Measurements from ENCODE around the gene CD99. TPM values are rescaled to one million over a fixed set of nuclear protein-coding genes. Genes with fewer than 3 reads are reported as not detected.
"Not testable (repeated sequence)": the region's sequence is repeated elsewhere in the genome, so short reads cannot be mapped to it uniquely, and the experiment has no call there.

The CD99 gene
- total RNA-seq, 1 donor from 2014 or later = 371 TPM

GRCh38 chrX:2765549-2765830 is 74.4 kb downstream of the CD99 start:
- Mint-ChIP-seq H3K27ac (no peak overlapping the region), H3K4me3 (no peak overlapping the region), H3K9me3 (no peaks in the 10 kb centered on the region), H3K4me1 (no peaks in the 10 kb centered on the region), H3K36me3 (ENCODE audit: low read depth) (no peaks in the 10 kb centered on the region), H3K27me3 (peaks cover 2% of the 10 kb centered on the region)
- intact Hi-C loops (cut with micrococcal nuclease) = no loop called here
- no peak for DNase-seq

GRCh38 chrX:2766906-2767305 is 75.8 kb downstream of the CD99 start:
- Mint-ChIP-seq H3K4me1 (no peaks in the 10 kb centered on the region), H3K4me3 (no peak overlapping the region), H3K9me3 (peaks cover 5% of the 10 kb centered on the region), H3K27me3 (peaks cover 6% of the 10 kb centered on the region), H3K27ac (no peak overlapping the region), H3K36me3 (ENCODE audit: low read depth) (no peaks in the 10 kb centered on the region)
- intact Hi-C loops (cut with micrococcal nuclease) = no loop called here
- DNase-seq = no peak

DNA sequence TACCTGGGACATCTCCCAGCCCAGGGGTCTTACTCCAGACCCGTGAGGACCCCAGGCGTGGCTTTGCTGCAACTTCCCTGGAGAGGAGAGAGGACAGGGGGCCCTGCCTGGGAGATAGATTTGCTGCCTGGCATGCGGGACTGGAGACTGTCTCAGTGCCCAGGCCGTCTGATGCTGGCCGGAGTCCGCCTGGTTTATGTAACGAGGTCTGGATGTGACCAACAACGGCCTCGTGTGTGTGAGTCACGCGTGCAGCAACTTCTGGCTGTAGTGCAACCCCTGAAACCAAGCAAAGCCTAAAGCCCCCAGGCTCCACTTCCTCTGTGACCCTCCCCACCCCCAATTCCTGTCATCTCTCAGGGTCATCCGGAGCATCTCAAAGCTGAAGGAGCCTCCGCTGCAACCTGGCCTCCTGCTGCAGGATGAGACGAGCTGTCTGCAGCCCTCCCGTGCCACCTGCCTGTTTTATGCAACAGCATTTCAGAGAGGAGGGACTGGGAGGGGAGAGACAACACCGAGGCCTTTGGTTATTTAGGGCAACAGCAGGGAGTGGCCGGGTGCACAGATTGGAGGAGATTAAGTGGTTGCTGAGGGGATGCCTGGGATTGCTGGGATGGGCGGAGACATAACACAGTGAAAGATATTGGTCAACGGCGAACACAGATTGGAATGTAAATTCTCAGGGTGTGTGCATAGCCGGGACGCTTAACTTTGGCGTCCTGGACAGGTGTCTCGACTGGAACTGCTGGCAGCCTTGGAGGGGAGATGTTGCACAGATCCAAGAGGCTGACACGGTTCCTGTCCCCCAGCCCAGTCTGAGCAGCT is 76.7 kb downstream of the CD99 start:
- H3K36me3 Mint-ChIP-seq (ENCODE audit: low read depth) = no peaks in the 10 kb centered on the region
- intact Hi-C loops (cut with micrococcal nuclease) = no loop called here
- H3K4me1 Mint-ChIP-seq = no peaks in the 10 kb centered on the region
- H3K27ac Mint-ChIP-seq = no peak overlapping the region
- H3K27me3 Mint-ChIP-seq = peaks cover 6% of the 10 kb centered on the region
- H3K4me3 Mint-ChIP-seq = no peak overlapping the region
- DNase-seq = no peak
- H3K9me3 Mint-ChIP-seq = peaks cover 5% of the 10 kb centered on the region

DNA sequence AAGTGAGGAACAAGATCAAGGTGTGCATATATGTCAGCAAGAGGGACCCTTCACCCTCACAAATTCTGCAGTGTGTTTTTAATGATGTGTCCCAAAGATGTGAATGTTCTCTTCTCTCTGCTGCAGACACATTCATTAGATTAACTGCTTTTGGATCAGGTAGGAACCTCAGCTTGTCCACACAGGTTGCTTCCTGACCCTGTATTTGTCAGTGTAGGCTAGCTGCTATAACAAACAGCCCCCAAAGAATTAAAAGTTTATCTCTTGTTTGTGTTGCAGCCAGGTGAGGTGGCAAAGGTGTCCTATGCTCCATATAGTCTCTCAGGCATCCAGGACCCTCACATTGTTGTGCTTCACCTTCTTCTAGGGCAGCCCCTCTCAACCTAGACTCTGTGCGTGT is 78.5 kb downstream of the CD99 start:
- Mint-ChIP-seq H3K4me1 (no peaks in the 10 kb centered on the region), H3K9me3 (peaks cover 5% of the 10 kb centered on the region), H3K27me3 (peaks cover 6% of the 10 kb centered on the region), H3K4me3 (no peak overlapping the region), H3K27ac (no peak overlapping the region), H3K36me3 (ENCODE audit: low read depth) (no peaks in the 10 kb centered on the region)
- intact Hi-C loops (cut with micrococcal nuclease) = no loop called here
- DNase-seq = no peak

DNA sequence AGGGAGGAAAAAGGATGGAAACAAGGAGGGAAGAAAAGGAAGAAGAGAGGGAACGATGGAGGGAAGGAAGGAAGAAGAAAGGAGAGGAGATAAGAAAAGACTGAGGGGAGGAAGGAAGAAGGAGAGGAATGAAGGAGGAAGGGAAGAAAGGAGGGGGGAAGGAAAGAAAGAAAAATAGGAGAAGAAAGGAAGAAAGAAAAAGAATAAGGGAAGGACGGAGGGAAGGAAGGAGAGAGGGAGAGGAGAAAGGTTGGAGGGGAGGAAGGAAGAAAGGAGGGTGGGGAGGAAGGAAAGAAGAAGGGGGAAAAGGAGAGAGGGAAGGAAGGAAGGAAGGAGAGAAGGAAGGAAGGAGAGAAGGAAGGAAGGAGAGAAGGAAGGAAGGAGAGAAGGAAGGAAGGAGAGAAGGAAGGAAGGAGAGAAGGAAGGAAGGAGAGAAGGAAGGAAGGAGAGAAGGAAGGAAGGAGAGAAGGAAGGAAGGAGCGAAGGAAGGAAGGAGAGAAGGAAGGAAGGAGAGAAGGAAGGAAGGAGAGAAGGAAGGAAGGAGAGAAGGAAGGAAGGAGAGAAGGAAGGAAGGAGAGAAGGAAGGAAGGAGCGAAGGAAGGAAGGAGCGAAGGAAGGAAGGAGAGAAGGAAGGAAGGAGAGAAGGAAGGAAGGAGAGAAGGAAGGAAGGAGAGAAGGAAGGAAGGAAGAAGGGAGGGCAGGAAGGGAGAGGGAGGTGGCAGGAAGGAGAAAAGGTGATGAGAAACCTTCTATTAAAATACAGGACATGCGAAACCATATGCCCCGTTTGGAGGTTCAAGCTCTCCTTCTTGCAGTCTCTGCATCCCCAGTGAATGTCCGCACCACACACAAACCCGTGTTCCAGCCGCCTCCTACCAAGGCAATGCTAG is 82.3 kb downstream of the CD99 start:
- H3K4me3 Mint-ChIP-seq; H3K36me3 Mint-ChIP-seq (ENCODE audit: low read depth); H3K9me3 Mint-ChIP-seq; DNase-seq; H3K4me1 Mint-ChIP-seq; H3K27me3 Mint-ChIP-seq; intact Hi-C loops (cut with micrococcal nuclease); H3K27ac Mint-ChIP-seq: not testable (repeated sequence)

- intact Hi-C loops (cut with micrococcal nuclease) = no loop called here
- H3K36me3 Mint-ChIP-seq (ENCODE audit: low read depth) = no peaks in the 10 kb centered on the region
- no peak overlapping the region for H3K4me3 Mint-ChIP-seq
- peaks cover 5% of the 10 kb centered on the region for H3K9me3 Mint-ChIP-seq
- H3K27ac Mint-ChIP-seq = no peak overlapping the region
- no peaks in the 10 kb centered on the region for H3K4me1 Mint-ChIP-seq
- DNase-seq = no peak
- peaks cover 6% of the 10 kb centered on the region for H3K27me3 Mint-ChIP-seq
Measured at GRCh38 chrX:2774057-2774456, 83.0 kb downstream of the CD99 start.

DNA sequence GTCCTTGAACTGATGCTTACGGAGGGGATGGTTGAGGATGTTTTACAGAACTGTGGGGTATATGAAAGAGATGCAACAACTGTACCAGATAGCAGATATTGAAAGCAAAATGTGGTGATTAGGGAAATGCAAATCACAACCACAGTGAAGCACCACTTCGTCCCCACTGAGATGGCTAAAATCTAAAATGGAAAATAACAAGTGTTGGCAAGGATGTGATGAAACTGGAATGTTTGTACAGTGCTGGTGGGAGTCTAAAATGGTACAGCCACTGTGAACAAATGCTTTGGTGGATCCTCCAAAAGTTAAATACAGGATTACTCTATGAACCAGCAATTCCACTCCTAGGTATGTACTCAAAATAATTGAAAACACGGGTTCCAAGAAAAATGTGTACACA is 83.7 kb downstream of the CD99 start:
- Mint-ChIP-seq H3K9me3 (peaks cover 5% of the 10 kb centered on the region), H3K27ac (no peak overlapping the region), H3K4me1 (no peaks in the 10 kb centered on the region), H3K27me3 (peaks cover 6% of the 10 kb centered on the region), H3K36me3 (ENCODE audit: low read depth) (no peaks in the 10 kb centered on the region), H3K4me3 (no peak overlapping the region)
- DNase-seq = no peak
- intact Hi-C loops (cut with micrococcal nuclease) = no loop called here

- H3K27me3 Mint-ChIP-seq; H3K36me3 Mint-ChIP-seq (ENCODE audit: low read depth); DNase-seq; H3K4me1 Mint-ChIP-seq; H3K4me3 Mint-ChIP-seq; H3K9me3 Mint-ChIP-seq; intact Hi-C loops (cut with micrococcal nuclease); H3K27ac Mint-ChIP-seq: not testable (repeated sequence)
Measured at GRCh38 chrX:2780472-2781225, 89.6 kb downstream of the CD99 start.

GRCh38 chrX:2781226-2781571 is 90.1 kb downstream of the CD99 start:
- intact Hi-C loops (cut with micrococcal nuclease) = no loop called here
- Mint-ChIP-seq H3K4me3 (no peak overlapping the region), H3K27ac (no peak overlapping the region)

DNA sequence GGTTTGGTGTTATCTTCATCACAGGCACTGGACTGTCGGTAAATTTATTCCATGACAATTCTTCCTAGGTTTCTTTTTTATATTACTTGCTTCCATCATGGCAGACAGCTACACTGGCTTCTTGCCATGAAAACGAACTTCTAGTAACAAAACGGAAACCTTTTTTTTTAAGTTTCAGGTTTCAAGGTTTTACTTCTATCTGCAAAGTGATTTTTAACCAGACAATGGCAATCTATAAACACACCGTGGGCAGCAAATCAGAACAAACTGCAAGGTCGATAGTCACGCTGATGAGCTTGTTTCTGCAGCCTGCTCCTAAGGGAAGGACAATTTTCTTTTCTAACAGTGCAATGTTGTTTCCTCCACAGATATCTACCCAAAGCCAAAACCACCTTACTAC is 90.6 kb downstream of the CD99 start:
- H3K4me1 Mint-ChIP-seq = no peaks in the 10 kb centered on the region
- no peak overlapping the region for H3K27ac Mint-ChIP-seq
- H3K9me3 Mint-ChIP-seq = no peaks in the 10 kb centered on the region
- no peak overlapping the region for H3K4me3 Mint-ChIP-seq
- no peaks in the 10 kb centered on the region for H3K27me3 Mint-ChIP-seq
- H3K36me3 Mint-ChIP-seq (ENCODE audit: low read depth) = no peaks in the 10 kb centered on the region
- no peak for DNase-seq
- intact Hi-C loops (cut with micrococcal nuclease) = no loop called here

More at GRCh38 chrX:2781226-2781571, 90.1 kb downstream of the CD99 start:
- H3K4me1 Mint-ChIP-seq = no peaks in the 10 kb centered on the region
- H3K9me3 Mint-ChIP-seq = no peaks in the 10 kb centered on the region
- no peaks in the 10 kb centered on the region for H3K36me3 Mint-ChIP-seq (ENCODE audit: low read depth)
- DNase-seq = no peak
- H3K27me3 Mint-ChIP-seq = no peaks in the 10 kb centered on the region

- no peak overlapping the region for H3K4me3 Mint-ChIP-seq
- no peak for DNase-seq
Measured at GRCh38 chrX:2782171-2782570, 91.1 kb downstream of the CD99 start.

DNA sequence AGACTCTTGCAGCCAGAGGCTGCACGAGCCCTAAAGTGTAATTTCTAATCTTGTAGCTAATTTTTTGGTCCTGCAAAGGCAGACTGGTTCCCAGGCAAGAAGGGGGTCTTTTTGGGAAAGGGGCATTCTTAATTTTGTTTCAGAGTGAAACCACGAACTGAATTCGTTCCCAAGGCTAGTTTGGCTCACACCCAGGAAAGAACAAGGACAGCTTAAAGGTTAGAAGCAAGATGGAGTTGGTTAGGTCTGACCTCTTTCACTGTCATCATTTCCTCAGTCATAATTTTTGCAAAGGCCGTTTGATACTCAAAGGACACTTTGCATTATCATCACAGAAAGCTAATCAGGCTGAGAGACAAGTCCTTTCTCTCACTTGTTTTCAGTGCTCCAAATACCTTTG is 91.7 kb downstream of the CD99 start:
- Mint-ChIP-seq H3K27me3 (no peaks in the 10 kb centered on the region), H3K9me3 (no peaks in the 10 kb centered on the region), H3K36me3 (ENCODE audit: low read depth) (no peaks in the 10 kb centered on the region), H3K4me3 (no peak overlapping the region), H3K27ac (no peak overlapping the region), H3K4me1 (no peaks in the 10 kb centered on the region)
- no peak for DNase-seq
- intact Hi-C loops (cut with micrococcal nuclease) = no loop called here

More at GRCh38 chrX:2782171-2782570, 91.1 kb downstream of the CD99 start:
- intact Hi-C loops (cut with micrococcal nuclease) = no loop called here
- Mint-ChIP-seq H3K27me3 (no peaks in the 10 kb centered on the region), H3K36me3 (ENCODE audit: low read depth) (no peaks in the 10 kb centered on the region), H3K4me1 (no peaks in the 10 kb centered on the region), H3K27ac (no peak overlapping the region), H3K9me3 (no peaks in the 10 kb centered on the region)

- Mint-ChIP-seq H3K4me3 (no peak overlapping the region), H3K9me3 (no peaks in the 10 kb centered on the region), H3K36me3 (ENCODE audit: low read depth) (no peaks in the 10 kb centered on the region), H3K27ac (no peak overlapping the region), H3K27me3 (no peaks in the 10 kb centered on the region), H3K4me1 (no peaks in the 10 kb centered on the region)
- intact Hi-C loops (cut with micrococcal nuclease) = no loop called here
- DNase-seq = no peak
Measured at GRCh38 chrX:2784026-2784425, 92.9 kb downstream of the CD99 start.

DNA sequence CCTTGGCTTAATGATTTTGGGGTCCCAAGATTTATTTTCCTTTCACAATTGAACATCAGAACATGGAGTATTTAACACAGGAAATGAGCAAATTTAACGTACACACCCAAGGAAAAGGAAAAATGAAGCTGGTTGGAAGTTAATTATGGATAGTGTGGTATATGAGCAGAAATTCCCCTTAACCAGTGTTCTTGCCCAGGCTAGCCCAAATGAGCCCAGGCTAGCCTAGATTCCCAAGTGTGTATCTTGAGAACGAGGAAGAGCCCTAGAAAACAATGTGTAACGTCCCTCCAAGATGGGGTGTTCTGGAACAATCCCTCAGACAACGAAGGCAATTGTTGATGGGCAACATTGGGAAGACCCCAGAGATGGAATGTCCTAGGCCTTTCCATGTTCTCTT is 94.4 kb downstream of the CD99 start:
- DNase-seq = no peak
- H3K36me3 Mint-ChIP-seq (ENCODE audit: low read depth) = no peaks in the 10 kb centered on the region
- intact Hi-C loops (cut with micrococcal nuclease) = no loop called here
- H3K9me3 Mint-ChIP-seq = no peaks in the 10 kb centered on the region
- no peak overlapping the region for H3K4me3 Mint-ChIP-seq
- H3K27ac Mint-ChIP-seq = no peak overlapping the region
- no peaks in the 10 kb centered on the region for H3K27me3 Mint-ChIP-seq
- no peaks in the 10 kb centered on the region for H3K4me1 Mint-ChIP-seq

All from activated CD4-positive, alpha-beta T cell treated with anti-CD3 and anti-CD28 coated beads, Interleukin-2, amount 10 ng/mL, durations not matched to agents 24 days and 14 days (primary cell).